ENCODE results near the gene GLTP.
"Not testable (repeated sequence)": the region's sequence is repeated elsewhere in the genome, so short reads cannot be mapped to it uniquely, and the experiment has no call there.

Gene GLTP

DNA sequence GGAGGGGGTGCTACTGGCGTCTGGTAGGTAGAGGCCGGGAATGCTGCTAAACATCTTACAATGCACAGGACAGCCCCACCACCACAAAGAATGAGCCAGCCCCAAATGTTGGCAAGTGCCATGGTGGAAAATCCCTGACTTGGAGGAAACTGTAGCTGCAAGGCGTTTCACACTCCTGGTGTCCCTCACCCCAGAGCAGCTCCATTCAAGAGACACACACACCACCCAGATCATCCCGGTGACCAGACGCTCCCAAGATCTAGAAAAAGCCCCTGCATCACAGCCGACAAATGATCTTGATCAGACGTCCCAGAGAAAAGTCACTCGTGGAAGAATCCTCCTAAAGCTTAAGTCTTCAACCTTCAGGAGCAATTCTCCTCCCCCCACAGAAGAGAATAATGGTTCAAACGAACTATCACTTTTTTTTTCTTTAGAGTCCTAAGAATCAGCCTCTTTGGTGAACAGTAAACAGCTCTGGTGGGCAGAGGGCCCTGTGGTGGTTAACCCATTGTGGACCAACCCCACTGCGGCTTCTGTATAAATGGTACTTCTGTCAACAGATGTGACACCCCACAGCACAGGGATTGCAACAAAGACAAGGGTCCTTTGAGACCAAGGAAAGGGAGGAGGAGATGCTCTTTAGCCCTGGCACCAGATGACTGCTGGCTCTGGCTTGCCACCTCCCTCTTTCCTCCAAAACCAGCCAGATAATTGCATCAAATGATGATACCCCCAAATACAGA, 2.7 kb downstream of the GLTP start:
- no peak for DNase-seq

DNA sequence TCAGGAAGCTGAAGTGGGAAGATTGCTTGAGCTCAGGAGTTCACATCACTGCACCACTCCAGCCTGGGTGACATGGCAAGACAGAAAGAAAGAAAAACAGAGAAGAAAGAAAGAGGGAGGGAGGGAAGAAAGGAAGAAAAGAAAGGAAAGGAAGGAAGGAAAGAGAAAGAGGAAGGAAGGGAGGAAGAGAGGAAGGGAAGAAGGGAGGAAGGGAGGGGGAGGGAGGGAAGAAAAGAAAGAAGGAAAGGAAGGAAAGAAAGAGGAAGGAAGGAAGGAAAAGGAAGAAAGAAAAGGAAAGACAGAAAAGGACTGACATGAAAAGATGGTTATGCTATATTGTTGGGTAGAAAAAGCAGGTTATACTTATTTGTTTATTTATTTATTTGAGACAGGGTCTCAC, 3.9 kb downstream of the GLTP start:
- no peak for DNase-seq

DNA sequence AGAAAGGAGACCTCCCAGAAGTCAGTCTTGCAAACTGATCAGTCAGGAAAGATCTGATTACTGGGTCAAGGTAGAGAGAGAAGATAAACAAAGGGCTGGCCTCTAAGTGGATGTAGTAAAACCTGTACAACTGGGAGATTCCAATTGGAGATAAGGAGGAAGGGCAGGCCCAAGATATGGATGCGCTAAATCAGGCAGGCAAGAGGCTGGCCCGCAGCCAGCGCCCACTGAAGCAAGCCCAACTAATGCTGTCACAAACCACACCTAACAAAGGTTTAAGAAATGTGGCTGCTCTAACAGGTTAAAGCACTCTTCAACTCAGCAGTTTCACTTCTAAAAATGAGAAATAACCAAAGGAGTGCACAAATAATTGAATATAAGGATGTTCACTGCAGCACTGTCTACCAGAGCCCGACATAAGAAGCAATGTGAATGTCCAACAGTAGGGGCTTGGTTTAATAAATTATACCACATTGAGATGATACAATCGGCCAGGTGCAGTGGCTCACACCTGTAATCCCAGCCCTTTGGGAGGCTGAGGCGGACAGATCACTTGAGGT, 4.7 kb downstream of the GLTP start:
- DNase-seq: no peak

DNA sequence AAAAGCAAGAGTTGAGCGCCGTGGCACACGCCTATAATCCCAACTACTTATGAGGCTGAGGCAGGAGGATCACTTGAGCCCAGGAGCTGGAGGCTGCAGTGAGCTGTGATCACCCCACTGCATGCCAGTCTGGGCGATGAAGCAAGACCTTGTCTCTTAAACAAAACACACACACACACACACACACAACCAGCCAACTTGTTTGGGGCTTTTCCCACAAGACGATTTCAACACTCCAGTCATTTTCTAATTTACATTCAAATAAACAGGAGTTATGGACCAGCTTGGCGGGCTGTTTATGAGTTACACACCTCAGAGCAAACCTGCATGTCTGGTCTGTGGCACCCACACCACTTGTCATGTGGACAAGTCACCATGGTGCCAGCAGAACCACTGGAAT, 6.7 kb downstream of the GLTP start:
- no peak for DNase-seq

DNA sequence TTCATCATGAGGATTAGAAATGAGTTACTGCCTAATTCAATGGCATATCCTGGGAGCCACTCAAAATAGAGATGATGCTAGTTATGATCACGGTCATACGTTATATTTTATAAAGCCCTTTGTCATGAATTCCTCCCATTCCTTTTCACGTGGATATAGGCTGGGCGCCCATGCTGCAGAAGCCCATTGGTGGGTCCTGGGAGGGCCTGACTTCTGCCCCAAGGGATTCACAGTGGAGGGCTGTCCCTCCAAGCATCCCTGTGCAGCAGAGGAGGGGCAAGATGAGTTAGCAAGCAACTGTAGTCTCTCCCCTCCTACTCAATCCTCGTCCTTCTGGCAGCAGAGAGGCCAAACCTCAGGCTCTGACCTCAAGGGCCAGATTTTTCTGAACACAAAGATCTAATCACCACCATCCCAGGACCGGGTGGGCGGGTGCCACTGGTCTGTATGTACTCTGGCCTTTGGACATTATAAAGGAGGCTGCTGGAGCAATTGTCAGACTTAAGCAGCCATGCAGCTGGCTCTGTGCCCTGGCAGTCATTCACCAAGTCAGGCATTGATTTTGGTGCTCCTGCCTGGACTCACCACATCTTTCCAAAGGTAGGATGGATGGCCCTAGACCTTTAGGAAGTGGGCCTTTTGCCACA, 8.6 kb downstream of the GLTP start:
- peak in 1 of 4 experiments; percentile 21 for DNase-seq

DNA sequence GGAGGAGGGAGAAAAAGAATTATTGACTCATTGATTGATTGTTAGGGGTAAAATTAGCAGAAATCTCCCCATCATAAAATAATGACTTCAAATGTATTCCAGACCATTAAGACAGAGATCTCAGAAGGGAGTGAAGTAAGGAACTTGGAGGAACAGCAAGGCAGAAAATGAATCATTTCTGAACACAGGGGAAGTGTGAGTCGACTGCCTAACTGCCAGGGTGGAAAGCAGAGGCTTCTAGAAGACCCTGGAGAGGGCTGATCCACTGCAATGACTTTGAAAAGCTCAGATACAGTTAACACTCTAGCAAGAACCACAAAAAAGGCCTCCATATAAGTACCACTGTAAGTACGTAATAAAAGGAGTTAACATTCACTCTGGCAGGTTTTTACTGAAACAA, 9.7 kb downstream of the GLTP start:
- peak in 2 of 4 experiments; percentile 44 to 47 for DNase-seq

DNA sequence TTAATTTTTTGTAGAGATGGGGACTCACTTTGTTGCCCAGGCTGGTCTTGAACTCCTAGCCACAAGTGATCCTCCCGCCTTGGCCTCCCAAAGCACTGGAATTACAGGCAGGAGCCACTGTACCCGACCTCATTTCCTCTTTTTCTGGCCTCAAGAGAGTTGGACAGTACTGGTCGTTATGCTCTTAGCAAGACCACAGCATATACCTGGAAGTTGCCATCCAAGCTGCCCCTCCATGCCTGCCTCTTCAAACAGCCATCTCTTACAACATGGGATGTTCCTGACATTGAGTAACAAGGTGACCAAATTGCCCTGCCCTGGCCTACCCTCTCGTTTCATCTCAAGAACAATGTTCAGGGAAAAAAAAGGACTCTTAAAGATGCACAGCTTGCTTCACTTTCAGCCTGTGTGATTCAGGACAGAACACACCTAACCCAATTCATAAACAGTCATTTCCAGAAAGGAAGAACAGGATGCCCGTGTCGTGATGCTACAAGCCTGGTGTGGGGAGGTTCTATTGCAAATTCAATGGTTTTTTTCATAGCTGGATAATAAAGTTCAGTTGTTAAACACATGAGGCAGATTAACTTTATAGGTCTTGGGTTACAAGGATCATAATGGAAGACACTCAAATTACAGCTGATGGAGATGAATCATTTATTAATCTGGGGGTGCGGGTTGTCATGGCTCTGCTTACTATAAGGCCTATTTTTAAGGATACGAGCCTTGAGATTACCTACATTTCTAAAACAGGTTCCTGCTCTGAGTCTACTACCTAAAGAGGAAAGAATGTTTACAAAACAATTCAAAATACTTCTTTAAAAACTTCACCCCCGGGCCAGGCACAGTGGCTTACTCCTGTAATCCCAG, 11.9 kb downstream of the GLTP start:
- no peak for DNase-seq

DNA sequence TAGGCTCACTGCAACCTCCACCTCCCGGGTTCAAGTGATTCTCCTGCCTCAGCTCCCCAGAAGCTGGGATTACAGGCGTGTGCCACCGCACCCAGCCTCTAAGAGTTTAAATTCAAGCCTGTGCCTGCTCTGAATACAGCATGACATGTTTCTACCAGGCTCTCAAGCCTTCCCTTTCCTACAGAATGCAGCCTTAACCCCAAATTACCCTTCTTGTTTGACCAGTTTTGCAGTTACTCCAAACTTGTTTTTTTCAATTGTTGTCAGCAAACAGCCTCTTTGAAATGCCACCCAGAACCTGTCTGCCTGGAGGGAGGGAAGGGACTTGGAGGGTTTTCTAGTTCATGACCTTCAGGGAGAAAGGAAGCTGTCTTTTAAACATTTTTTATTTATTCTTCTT, 15.4 kb downstream of the GLTP start:
- no peak for DNase-seq

DNA sequence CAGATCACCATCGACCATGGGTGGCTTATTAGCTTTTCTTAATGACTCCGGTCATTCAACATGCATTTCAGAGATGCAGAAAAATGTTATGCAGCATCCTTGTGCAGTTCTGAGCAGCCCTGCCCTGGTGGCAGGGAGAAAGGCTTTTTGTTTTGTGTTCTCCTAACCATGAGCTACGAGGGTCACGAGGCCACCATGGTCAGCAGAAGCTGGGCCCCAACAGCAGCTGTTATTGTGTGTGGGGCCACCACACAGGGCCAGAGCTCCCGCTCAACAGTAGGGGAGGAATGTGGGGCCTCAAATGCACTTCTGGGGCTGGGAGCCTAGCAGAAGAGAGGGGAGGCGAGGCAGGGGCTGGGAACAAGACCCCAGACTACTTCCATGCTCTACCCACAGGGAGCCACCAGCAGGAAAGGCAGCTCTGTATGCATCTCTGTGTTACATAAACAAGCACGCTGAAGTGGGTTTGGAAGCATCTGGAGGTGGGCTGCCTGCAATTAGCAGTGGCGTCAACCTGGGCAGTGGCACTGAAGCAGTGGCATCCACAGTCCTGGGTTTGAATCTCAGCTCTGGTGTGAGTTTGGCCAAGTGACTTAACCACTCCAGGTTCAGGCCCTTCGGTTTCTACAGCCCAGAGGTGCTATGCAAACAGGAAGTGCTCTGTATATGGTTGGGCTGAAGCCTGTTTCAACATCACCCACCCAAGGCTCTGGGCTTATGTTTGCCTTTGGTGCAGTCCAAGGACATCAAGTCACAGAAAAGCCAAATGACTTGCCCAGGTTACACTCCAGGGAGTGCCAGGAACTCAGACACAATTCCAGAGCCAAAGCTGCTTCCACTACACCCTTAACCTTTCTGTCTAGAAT, 16.3 kb downstream of the GLTP start:
- peak; percentile 39 to 54 (median 51) for DNase-seq

DNA sequence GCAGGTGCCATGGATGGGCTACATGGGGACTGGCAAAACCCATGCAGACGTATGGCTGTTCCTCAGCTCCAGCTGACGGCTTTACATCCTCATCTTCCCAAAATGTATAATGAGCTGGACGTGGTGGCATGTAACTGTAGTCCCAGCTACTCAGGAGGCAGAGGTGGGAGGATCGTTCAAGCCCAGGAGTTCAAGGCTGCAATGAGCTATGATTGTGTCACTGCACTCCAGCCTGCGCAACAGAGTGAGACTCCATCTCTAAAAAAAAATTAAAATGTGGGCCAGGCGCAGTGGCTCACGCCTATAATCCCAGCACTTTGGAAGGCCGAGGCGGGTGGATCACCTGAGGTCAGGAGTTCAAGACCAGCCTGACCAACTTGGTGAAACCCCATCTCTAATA, 17.9 kb downstream of the GLTP start:
- not testable (repeated sequence) for DNase-seq

DNA sequence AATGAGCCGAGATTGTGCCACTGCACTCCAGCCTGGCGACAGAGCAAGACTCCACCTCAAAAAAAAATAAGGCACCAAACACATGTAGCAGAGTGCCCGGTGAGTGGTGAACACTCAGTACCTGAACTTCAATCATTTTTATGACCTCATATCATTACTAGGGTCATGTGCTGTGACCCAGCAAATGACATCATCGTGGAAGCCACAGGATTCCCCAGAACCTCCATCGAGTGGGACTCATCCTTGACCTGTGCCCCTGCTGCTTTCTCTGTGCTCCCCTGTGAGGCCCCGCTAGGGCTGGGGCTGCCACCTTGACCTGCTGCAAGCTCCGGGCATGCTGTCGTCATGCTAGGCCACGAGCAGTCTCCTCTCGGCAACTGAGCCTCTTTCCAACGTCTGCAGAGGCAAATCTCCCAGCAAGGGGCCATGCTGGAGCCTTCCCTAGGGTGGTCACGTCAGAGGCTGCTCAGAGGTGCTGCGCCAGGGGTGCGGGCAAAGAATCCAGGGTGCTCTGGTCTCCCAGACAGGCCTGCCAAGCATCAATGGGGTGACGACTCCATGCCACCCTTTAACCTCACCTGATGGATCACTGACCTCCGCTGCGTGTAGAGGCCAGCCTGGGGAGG, 18.5 kb downstream of the GLTP start:
- DNase-seq: no peak

DNA sequence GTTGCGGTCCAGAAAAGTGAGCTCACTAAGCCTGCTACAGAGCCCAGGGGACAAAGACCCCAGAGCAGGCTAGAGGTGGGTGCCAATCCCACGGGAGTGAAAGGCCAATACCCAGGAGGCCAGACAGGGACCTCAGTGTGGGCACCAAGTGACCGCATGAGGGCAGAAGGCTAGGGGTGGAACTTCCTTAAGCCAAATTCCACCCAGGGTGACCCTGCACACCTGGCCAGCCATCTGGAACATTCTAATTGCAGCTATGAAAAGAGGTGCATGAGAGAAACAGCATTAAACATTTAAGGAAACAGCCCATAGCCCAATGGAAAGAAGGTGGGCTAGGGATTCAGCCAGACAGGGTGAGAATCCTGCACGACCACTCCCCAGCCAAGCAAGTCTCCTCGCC, 19.4 kb downstream of the GLTP start:
- no peak for DNase-seq

DNA sequence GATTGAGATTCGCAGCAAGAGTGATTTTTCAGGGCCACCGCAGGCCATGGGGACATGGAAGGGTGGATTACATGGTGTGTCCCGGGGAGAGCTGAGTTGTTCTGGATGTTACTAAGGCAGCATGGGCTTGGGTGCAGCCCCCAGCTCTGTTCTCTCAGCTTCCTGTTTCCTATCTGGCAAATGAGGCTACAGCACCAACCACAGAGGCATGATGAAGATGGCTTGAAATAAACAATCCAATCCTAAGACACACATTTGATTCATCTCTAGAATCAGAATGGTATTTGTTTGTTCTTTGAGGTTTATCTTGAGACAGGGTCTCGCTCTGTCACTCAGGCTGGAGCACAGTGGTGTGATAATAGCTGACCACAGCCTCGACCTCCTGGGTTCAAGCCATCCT, 21.6 kb downstream of the GLTP start:
- DNase-seq: no peak

DNA sequence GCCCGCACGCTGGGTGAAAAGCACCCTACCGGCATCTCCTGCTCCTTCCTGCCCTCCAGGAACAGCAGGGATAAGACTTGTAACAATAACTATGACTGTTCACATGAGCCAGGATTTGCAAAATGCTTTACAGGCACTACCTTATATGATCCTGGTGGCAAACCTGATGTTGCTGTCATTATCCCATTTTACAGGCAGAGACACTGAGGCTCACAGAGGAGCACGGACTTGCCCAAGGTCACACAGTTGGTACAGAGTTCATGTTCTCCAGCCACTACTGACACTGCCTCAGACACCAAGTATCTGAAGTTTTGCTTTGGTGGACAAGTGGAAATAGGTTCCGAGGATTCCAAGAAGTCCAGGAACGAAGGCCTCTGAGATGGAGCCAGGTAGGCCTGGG, 22.6 kb downstream of the GLTP start:
- no peak for DNase-seq

DNA sequence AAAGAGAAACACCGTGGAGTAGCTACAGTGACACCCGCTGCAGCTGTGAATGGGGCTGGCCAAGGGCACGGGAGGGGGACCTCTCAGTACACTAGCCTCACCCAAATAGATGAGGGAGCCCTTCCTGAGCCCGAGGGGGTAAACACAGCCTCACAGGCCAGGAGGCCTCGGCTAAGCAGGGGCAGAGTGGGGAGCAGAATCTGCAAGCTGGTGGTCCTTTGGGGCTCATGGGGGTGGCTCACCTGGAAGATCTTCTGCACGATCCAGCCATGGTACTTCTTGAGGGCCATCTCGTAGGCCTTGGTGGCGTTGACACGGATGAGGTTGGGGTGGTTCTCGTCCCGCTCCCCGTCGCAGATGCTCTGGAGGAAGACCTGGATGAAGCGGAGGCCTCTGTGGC, 25.0 kb downstream of the GLTP start:
- DNase-seq: no peak

DNA sequence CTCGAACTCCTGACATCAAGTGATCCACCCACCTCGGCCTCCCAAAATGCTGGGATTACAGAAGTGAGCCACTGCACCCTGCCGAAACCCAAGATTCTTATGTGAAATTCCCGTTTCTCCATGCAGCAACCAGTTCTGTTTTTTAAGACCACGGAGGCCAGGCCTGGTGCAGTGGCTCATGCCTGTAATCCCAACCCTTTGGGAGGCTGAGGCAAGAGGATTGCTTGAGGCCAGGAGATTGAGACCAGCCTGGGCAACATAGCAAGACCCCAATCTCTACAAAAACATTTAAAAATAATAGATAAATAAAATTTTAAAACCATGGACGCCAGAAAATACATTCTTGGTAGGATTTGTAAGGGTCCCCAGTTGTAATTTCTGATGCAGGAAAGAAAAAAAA, 29.8 kb downstream of the GLTP start:
- DNase-seq: not testable (repeated sequence)

DNA sequence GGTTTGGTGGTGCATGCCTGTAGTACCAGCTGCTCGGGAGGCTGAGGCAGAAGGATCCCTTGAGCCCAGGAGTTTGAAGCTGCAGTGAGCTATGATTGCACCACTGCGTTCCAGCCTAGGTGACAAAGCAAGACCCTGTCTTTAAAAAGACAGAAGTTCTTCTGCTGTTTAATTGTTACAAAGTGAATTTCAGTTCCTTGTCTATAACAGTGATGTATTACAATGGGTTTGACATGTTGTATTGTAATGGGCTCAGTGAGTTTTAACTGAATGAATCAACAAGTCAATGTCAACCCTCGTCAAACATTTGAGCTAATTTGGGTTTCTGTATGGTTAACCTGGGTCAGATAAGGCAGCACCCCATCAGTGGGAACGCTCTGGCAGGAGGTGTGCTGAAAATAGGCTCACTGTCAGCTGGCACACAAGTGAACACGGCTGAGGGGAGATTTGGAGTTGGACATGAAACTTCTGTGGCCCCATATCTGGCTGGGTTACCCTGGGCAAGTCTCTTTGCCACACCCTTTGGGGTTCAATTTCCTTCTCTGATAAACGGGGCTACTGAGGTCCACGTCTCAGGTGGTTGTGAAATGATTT, 33.1 kb downstream of the GLTP start:
- DNase-seq: peak in 2 of 4 experiments; percentile 46 to 48

DNA sequence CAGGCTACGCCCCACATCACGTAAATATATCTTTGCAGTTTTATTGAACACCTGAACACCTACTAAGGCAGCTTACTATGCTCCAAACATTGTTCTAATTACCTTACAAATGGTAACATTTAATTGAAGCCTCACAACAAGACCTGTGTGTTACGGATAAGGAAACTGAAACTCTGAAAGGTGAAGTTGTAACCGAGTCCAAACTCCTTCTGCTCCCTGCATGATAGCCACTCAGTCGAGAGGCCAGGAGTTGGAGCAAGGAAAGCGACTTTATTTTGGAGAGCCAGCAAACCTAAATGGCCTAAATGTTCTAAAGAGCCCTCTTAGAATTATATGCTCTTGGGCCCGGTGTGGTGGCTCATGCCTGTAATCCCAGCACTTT, 34.5 kb downstream of the GLTP start:
- no peak for DNase-seq

DNA sequence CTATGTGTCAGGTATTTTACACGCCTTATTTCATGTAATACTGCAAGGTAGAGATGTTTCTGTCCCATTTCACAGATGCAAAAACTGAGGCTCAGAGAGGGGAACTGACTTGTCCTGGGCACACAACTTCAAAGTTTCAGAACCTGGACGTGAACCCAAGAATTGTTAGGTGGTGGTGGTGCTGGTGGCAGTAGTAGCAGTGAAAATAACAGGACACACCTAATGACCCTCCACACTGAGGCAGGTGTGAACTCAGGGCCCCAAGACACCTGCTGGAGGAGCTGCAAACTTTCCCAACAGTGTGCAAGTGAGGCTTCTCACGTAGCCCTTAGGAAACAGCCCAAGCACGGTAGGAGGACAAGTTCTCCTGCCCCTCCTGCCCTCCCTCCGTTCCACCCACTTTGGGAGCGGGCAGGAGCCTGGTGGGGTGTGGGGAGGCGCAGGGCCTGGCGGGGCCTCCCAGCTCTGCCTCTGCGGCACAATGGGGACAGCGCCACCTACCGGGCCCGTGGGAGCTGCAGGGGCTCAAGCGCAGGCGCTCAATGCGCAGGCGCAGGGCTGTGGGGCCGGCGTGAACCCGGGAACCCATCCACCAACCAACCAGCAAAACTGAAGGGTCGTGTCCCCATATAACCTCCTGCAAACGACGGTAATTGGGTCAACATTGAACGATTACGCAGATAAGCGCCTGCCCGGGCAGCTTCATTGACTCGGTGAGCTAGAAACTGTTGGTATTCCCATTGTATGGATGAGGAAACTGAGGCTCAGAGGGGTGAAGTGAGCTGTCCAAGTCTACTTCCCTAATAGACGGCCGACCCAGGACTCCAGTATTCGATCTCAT, 35.1 kb downstream of the GLTP start:
- peak; percentile 88 to 97 (median 96) for DNase-seq

DNA sequence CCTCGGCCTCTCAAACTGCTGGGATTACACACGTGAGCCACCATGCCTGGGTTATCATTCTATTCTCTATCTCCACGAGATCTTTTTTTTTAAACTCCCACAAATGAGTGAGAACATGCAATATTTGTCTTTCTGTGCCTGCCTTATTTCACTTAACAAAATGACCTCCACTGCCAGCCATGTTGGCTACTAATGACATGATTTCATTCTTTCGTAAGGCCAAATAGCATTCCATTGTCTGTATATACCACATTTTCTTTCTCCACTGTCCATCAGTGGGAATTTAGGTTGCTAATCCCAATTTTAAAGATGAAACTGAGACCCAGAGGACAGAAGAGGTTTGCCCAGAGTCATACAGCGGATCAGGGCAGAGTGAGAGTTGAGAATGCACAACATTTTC, 36.2 kb downstream of the GLTP start:
- DNase-seq: no peak

Data from suppressor macrophage (primary cell).